Osteoblast (primary cell): ENCODE measurements around the gene OSBPL5. TPM values are rescaled to one million over a fixed set of nuclear protein-coding genes. Genes with fewer than 3 reads are reported as not detected.

Experiments used
- DNase-seq: peaks from one replicate; pipeline ENCODE4 v3.0.0; 2011; ENCODE audit warnings: low spot score, mixed read lengths; ENCODE audit not compliant: insufficient read length; ENCODE audit errors: missing footprints
- H2AFZ ChIP-seq: 2 replicates; pipeline ENCODE4 v1.6.0; 2011; ENCODE audit warnings: mild to moderate bottlenecking, low read length
- H3K27ac ChIP-seq: 2 replicates; pipeline ENCODE4 v1.5.1; 2011; ENCODE audit warnings: mild to moderate bottlenecking, low read depth, low read length, moderate library complexity
- H3K27me3 ChIP-seq: 2 replicates; pipeline ENCODE4 v1.6.0; 2012; ENCODE audit warnings: mild to moderate bottlenecking, control low read depth, inconsistent platforms, low read length, moderate library complexity; ENCODE audit not compliant: insufficient read depth
- H3K36me3 ChIP-seq: 2 replicates; pipeline ENCODE4 v1.5.1; 2011; ENCODE audit warnings: mild to moderate bottlenecking, low read length, control low read depth, moderate library complexity; ENCODE audit not compliant: insufficient read depth
- H3K4me1 ChIP-seq: 2 replicates; pipeline ENCODE4 v1.5.1; 2011; ENCODE audit warnings: mild to moderate bottlenecking, low read length, control low read depth, moderate library complexity; ENCODE audit not compliant: insufficient read depth
- H3K4me2 ChIP-seq: 2 replicates; pipeline ENCODE4 v1.6.0; 2011; ENCODE audit warnings: mild to moderate bottlenecking, low read length; ENCODE audit not compliant: insufficient read depth
- H3K4me3 ChIP-seq: fragments of 200-600 bp; sonication (generic); 3 replicates; pipeline ENCODE4 v1.5.1; 2012; ENCODE audit warnings: mild to moderate bottlenecking, low read length, inconsistent platforms; ENCODE audit not compliant: insufficient read depth
- H3K79me2 ChIP-seq: 2 replicates; pipeline ENCODE4 v1.6.0; 2012; ENCODE audit warnings: mild to moderate bottlenecking, low read length, control low read depth, inconsistent platforms; ENCODE audit not compliant: insufficient read depth
- H3K9me3 ChIP-seq: 2 replicates; pipeline ENCODE4 v1.5.1; 2011; ENCODE audit warnings: low read depth, low read length, control low read depth
- H4K20me1 ChIP-seq: 2 replicates; pipeline ENCODE4 v1.6.0; 2012; ENCODE audit warnings: mild to moderate bottlenecking, low read length, control low read depth; ENCODE audit not compliant: insufficient read depth
- CTCF ChIP-seq: IDR thresholded peaks from 2 replicates; pipeline ENCODE4 v1.5.1; 2011; ENCODE audit warnings: mild to moderate bottlenecking, low read depth, low read length, moderate library complexity; ENCODE audit errors: extremely low read depth
- total RNA-seq: library from RNA; depleted of rRNA; stranded (reverse); fragments of >200 nt; gene quantifications from 2 replicates; pipeline ENCODE4 v1.2.3, GENCODE V29; 2012

The OSBPL5 gene
- total RNA-seq, 1 donor: 49.9 TPM

- Histone ChIP-seq H3K27me3 (no peaks in the 10 kb centered on the region), H4K20me1 (peaks cover 86% of the 10 kb centered on the region), H3K27ac (no peak overlapping the region), H3K4me2 (no peak overlapping the region), H3K79me2 (peaks cover 79% of the 10 kb centered on the region), H3K9me3 (no peaks in the 10 kb centered on the region), H2AFZ (no peak overlapping the region), H3K4me1 (peaks cover 16% of the 10 kb centered on the region), H3K4me3 (no peak overlapping the region), H3K36me3 (no peaks in the 10 kb centered on the region)
- TF ChIP-seq CTCF: no peak
- no peak for DNase-seq
Measured at GRCh38 chr11:3143136-3143880, 21.8 kb downstream of the OSBPL5 start.

- Histone ChIP-seq H2AFZ (no peak overlapping the region), H3K79me2 (peaks cover 64% of the 10 kb centered on the region), H3K27ac (no peak overlapping the region), H3K4me2 (no peak overlapping the region), H3K36me3 (no peaks in the 10 kb centered on the region), H3K9me3 (no peaks in the 10 kb centered on the region), H3K4me3 (no peak overlapping the region), H3K4me1 (no peaks in the 10 kb centered on the region), H4K20me1 (peaks cover 85% of the 10 kb centered on the region), H3K27me3 (no peaks in the 10 kb centered on the region)
- DNase-seq: no peak
- TF ChIP-seq CTCF: no peak
Measured at GRCh38 chr11:3140291-3140603, 24.9 kb downstream of the OSBPL5 start.

- Histone ChIP-seq H3K9me3 (no peaks in the 10 kb centered on the region), H3K4me2 (no peak overlapping the region), H3K36me3 (no peaks in the 10 kb centered on the region), H3K27ac (no peak overlapping the region), H3K4me1 (no peaks in the 10 kb centered on the region), H3K79me2 (peaks cover 60% of the 10 kb centered on the region), H3K4me3 (no peak overlapping the region), H2AFZ (no peak overlapping the region), H3K27me3 (no peaks in the 10 kb centered on the region), H4K20me1 (peaks cover 81% of the 10 kb centered on the region)
- peak; percentile 81 for DNase-seq
- no peak for TF ChIP-seq CTCF
Measured at GRCh38 chr11:3139481-3140290, 25.4 kb downstream of the OSBPL5 start.

- Histone ChIP-seq H2AFZ (no peak overlapping the region), H3K36me3 (no peaks in the 10 kb centered on the region), H3K27me3 (no peaks in the 10 kb centered on the region), H3K9me3 (no peaks in the 10 kb centered on the region), H4K20me1 (peaks cover 79% of the 10 kb centered on the region), H3K4me3 (no peak overlapping the region), H3K79me2 (peaks cover 56% of the 10 kb centered on the region), H3K4me1 (no peaks in the 10 kb centered on the region), H3K4me2 (no peak overlapping the region), H3K27ac (no peak overlapping the region)
- no peak for TF ChIP-seq CTCF
- peak; percentile 3 for DNase-seq
Measured at GRCh38 chr11:3139086-3139440, 26.0 kb downstream of the OSBPL5 start.
